Astrocyte (in vitro differentiated cells and primary cell): Measurements from ENCODE around the gene MFSD11.
"Not testable (repeated sequence)": the region's sequence is repeated elsewhere in the genome, so short reads cannot be mapped to it uniquely, and the experiment has no call there.

Experiments
- EZH2 ChIP-seq: IDR thresholded peaks from 2 replicates; pipeline ENCODE4 v1.6.1; 2012; ENCODE audit warnings: mild to moderate bottlenecking, low read length, inconsistent platforms; ENCODE audit not compliant: insufficient read depth
- TF ChIP-seq, protein P1 (sequence below): IDR thresholded peaks from 2 replicates; pipeline ENCODE4 v1.5.1; 2011; ENCODE audit warnings: low read depth, mild to moderate bottlenecking, inconsistent platforms, low read length, moderate library complexity; ENCODE audit not compliant: insufficient read depth

DNA sequence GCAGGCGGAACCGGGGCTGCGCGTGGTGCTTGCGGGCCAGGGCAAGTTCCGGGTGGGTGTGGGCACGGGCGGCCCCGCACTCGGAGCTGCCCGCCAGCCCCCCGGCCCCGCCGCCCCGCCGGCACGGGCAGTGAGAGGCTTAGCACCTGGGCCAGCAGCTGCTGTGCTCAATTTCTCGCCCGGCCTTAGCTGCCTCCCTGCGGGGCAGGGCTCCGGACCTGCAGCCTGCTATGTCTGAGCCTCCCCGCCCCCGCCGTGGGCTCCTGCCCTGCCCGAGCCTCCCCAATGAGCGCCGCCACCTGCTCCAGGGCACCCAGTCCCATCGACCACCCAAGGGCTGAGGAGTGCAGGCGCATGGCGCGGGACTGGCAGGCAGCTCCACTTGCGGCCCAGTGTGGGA is 68.2 kb downstream of the MFSD11 start:
- TF ChIP-seq, protein P1, sequence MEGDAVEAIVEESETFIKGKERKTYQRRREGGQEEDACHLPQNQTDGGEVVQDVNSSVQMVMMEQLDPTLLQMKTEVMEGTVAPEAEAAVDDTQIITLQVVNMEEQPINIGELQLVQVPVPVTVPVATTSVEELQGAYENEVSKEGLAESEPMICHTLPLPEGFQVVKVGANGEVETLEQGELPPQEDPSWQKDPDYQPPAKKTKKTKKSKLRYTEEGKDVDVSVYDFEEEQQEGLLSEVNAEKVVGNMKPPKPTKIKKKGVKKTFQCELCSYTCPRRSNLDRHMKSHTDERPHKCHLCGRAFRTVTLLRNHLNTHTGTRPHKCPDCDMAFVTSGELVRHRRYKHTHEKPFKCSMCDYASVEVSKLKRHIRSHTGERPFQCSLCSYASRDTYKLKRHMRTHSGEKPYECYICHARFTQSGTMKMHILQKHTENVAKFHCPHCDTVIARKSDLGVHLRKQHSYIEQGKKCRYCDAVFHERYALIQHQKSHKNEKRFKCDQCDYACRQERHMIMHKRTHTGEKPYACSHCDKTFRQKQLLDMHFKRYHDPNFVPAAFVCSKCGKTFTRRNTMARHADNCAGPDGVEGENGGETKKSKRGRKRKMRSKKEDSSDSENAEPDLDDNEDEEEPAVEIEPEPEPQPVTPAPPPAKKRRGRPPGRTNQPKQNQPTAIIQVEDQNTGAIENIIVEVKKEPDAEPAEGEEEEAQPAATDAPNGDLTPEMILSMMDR = not testable (repeated sequence)
- TF ChIP-seq EZH2 = not testable (repeated sequence)
